GM18507 (cell line): ENCODE measurements around the gene EPB41L5.
"Not testable (repeated sequence)": the region's sequence is repeated elsewhere in the genome, so short reads cannot be mapped to it uniquely, and the experiment has no call there.

Experiments
- DNase-seq: peaks from one replicate; pipeline ENCODE4 v3.0.0; 2011; ENCODE audit warnings: low read depth; ENCODE audit not compliant: insufficient read length; ENCODE audit errors: extremely low spot score
- FAIRE-seq: peaks from 2 replicates; lab custom pipeline; 2011; peaks lifted over from hg19 to GRCh38; lab: Jason Lieb, UNC

The EPB41L5 gene

DNA sequence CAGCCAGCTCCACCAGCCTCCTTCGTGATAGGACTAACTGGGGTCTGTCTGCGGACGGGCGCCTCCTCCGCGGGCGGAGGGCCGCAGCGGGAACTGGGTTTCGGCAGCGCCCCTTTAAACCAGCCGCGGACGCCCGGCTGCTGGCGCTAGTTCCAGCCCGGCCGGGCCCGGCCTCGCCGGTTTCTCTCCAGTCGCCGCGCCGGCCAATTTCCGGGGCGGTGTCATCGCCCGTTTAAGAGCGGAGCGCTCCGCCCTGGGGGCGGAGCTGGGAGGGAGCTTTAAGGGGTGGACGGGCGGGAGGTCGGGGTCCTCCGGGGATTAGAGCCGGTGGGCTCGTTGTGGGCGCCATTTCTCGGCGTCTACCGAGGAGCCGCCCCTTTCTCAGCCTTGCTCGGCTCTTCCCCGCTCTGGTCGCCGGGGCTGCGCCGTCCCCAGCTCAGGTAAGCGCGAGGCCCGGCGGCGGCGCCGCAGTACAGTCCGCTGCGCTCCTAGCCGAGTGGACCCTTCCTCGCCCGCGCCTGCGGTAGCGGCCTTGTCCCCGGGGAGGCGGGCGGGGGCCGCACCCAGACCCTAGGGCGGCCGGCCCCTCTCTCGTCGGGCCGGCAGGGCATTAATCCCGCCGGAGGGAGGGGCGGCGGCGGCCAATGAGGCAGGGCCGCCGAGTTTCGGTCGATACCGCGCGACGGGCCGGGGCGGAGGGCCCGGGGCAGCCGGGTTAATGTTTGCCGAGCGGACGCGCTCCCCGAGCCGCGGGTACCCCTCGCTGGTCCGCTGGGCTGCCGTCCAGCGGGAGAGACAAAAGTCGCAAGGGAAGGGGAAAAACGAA is at the start of gene EPB41L5:
EPB41L5 (plus strand) TSS at position 307 of the 826 bp plus-strand sequence. CDS start 6,008 bp downstream, outside the sequence.
- FAIRE-seq = peak; percentile 88
- DNase-seq = peak; percentile 85

GRCh38 chr2:119981896-119982295 is 31.0 kb upstream of the EPB41L5 start:
- FAIRE-seq (no peak), DNase-seq (no peak)

GRCh38 chr2:119982506-119982905 is 30.4 kb upstream of the EPB41L5 start:
- no peak for FAIRE-seq

DNA sequence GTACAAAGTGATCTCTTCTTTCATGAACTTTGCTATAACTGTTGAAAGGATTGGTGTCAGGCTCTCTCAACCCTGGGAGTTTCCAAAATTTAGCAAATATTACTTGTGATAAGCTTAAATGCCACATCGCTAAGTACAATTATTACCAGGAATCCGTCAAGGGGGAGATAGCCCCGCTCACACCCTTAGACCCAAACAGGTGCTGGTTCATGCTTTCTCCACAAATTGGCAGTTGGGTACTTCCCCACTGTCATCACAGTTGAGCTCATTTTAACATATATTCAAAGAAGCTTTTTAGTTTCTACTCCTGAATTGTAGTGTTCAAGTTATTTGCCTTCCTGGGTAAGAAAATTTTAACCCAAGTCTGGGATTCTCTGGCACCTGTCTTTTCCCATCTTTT is 29.8 kb upstream of the EPB41L5 start:
- FAIRE-seq = no peak
- no peak for DNase-seq

More at GRCh38 chr2:119982506-119982905, 30.4 kb upstream of the EPB41L5 start:
- no peak for DNase-seq

DNA sequence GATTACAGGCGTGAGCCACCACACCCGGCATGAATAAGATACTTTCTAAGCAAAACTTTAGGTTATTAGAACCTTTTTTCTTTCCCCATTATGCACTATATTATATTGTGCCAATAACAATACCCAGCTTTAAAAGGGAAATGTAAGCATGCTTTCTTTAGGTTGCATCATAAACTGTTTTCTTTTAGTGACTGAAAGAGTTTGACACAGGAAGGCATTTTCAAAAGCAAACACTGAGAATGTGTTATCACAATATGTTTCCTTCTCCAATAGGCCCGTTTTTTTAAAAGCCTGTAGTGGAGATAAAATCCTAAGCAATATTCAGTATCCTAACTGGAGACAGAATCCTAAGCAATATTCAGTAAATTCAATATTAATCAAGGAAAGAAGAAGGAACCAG is 16.7 kb upstream of the EPB41L5 start:
- DNase-seq (no peak), FAIRE-seq (no peak)

GRCh38 chr2:119996896-119997891 is 15.7 kb upstream of the EPB41L5 start:
- FAIRE-seq, DNase-seq: not testable (repeated sequence)

- FAIRE-seq = no peak
Observed at GRCh38 chr2:120001471-120001870, 11.4 kb upstream of the EPB41L5 start.

GRCh38 chr2:120004254-120004653 is 8.6 kb upstream of the EPB41L5 start:
- no peak for FAIRE-seq
- DNase-seq = no peak

More at GRCh38 chr2:120001471-120001870, 11.4 kb upstream of the EPB41L5 start:
- DNase-seq = no peak

DNA sequence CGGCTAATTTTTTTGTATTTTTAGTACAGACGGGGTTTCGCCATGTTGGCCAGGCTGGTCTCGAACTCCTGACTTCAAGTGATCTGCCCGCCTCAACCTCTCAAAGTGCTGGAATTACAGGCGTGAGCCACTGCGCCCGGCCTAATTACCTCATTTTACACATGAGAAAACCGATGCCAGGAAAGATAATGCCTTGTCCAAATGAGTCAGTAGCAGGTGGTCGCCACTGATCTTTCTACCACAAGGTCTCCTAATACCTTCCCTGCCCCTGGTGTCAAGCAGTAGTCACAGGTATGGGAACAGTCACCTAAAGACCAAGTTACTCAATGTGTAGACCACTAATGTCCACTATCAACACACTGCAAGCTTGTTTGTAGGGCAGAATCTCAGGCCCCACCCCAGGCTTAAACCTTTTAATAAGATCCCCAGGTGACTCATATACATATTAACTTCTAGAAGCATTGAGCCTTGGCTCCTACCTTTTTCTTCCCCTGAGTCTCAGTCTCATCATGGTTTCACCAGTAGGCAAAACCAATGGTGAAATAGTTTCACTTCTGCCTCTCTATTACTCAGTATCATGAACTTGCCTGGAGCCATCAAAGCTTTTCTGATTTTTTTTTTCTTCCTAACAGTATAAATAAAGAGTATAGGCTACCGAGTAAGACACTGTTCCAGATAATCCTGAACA is 6.9 kb upstream of the EPB41L5 start:
- DNase-seq (no peak), FAIRE-seq (peak; percentile 91)

- FAIRE-seq = no peak
- DNase-seq = no peak
Observed at GRCh38 chr2:120007851-120008250, 5.0 kb upstream of the EPB41L5 start.

- no peak for FAIRE-seq
- no peak for DNase-seq
Observed at GRCh38 chr2:120012363-120012762, 514 bp upstream of the EPB41L5 start.

- FAIRE-seq = no peak
Observed at GRCh38 chr2:120013597-120014223, 833 bp downstream of the EPB41L5 start.

DNA sequence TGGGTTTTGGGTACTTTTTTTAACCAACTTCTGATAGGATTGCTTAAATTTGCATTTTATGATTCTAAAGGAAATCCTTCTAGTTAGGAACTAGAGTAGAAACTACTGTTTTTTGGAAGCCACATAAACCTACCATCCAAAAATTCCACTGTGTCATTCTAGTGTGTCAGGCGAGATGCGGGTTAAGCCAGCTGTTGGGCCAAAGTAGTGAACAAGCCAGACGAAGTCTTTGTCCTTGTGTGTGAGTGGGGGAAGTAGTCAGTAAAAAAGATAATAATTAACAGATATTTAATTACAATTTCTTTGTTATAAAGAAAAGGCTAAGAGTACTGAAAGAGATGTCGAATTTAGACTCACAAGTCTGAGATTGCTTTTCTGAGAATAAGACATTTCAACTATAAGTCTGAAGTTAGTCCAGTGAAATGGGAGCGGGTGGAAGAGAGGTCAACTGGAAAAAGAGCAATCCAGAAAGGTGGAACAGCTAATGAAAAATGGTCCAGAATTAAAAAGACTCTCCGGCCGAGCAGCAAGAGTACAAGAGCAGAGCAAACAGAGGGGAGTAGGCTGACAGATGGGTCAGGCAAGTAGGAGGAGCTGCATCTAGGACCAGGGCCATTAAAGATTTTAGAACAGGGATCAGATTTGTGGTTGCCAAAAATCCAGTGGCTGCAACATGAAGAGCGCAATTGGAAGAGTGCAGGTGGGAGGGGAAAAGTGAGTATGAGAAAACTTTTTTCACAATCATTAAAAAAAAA is 1.5 kb downstream of the EPB41L5 start:
- FAIRE-seq = no peak
- DNase-seq = no peak

More at GRCh38 chr2:120013597-120014223, 833 bp downstream of the EPB41L5 start:
- no peak for DNase-seq

GRCh38 chr2:120016800-120017199 is 3.9 kb downstream of the EPB41L5 start:
- FAIRE-seq = no peak
- DNase-seq = no peak

GRCh38 chr2:120017201-120017600 is 4.3 kb downstream of the EPB41L5 start:
- FAIRE-seq (no peak), DNase-seq (no peak)

GRCh38 chr2:120018549-120018948 is 5.7 kb downstream of the EPB41L5 start:
- FAIRE-seq (no peak), DNase-seq (no peak)

DNA sequence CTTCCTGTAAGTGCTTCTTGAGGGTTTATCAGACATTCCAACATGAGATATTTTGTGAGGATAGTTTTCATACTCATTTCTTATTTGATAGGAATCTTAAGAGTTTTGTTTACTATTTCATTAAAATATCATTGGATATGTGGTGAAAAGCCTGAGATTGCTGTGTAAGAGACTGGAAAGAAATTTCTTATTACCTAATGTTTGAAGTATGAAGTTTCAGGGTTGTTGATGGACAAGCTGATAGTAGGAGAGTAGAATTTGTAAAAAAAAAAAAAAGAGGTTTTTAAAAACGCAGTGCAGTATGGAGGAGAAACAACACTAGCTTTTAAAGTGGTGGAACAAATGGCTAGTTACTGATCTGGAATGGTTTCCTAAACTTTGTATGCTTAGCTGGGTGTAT is 7.7 kb downstream of the EPB41L5 start:
- FAIRE-seq (no peak), DNase-seq (no peak)

- not testable (repeated sequence) for FAIRE-seq, DNase-seq
Observed at GRCh38 chr2:120022505-120022904, 9.6 kb downstream of the EPB41L5 start.
